Measurements from ENCODE around the gene ASPHD1.
"Not testable (repeated sequence)": the region's sequence is repeated elsewhere in the genome, so short reads cannot be mapped to it uniquely, and the experiment has no call there.

Gene ASPHD1

GRCh38 chr16:29900102-29900887 is at the start of gene ASPHD1:
Gene ASPHD1, plus strand, starts transcription at chr16:29900488. Its CDS starts 484 bp downstream, at chr16:29900972.
- DNase-seq, result peak; percentile 14

- no peak for DNase-seq
Observed at GRCh38 chr16:29850998-29851397, 49.3 kb upstream of the ASPHD1 start.

- no peak for DNase-seq
Observed at GRCh38 chr16:29852654-29853053, 47.6 kb upstream of the ASPHD1 start.

- no peak for DNase-seq
Observed at GRCh38 chr16:29854520-29855100, 45.7 kb upstream of the ASPHD1 start.

- no peak for DNase-seq
Observed at GRCh38 chr16:29857133-29857760, 43.0 kb upstream of the ASPHD1 start.

- DNase-seq, result no peak
Observed at GRCh38 chr16:29858149-29858849, 42.0 kb upstream of the ASPHD1 start.

- DNase-seq, result no peak
Observed at GRCh38 chr16:29858974-29859373, 41.3 kb upstream of the ASPHD1 start.

- DNase-seq, result no peak
Observed at GRCh38 chr16:29860218-29860617, 40.1 kb upstream of the ASPHD1 start.

- no peak for DNase-seq
Observed at GRCh38 chr16:29862383-29862883, 37.9 kb upstream of the ASPHD1 start.

- peak; percentile 69 for DNase-seq
Observed at GRCh38 chr16:29862884-29863668, 37.2 kb upstream of the ASPHD1 start, which contains the start of gene CDIPT. Gene CDIPT, minus strand, starts transcription at chr16:29863226. Its CDS starts 369 bp downstream, at chr16:29862857.

GRCh38 chr16:29863669-29863984 is 36.7 kb upstream of the ASPHD1 start:
- DNase-seq, result no peak

GRCh38 chr16:29864205-29864604 is 36.1 kb upstream of the ASPHD1 start:
- DNase-seq, result no peak

GRCh38 chr16:29868396-29869009 is 31.8 kb upstream of the ASPHD1 start:
- no peak for DNase-seq

- not testable (repeated sequence) for DNase-seq
Observed at GRCh38 chr16:29869067-29869466, 31.2 kb upstream of the ASPHD1 start.

GRCh38 chr16:29871822-29872546 is 28.3 kb upstream of the ASPHD1 start:
- DNase-seq, result no peak

- no peak for DNase-seq
Observed at GRCh38 chr16:29873319-29873718, 27.0 kb upstream of the ASPHD1 start.

- DNase-seq, result no peak
Observed at GRCh38 chr16:29875206-29875605, 25.1 kb upstream of the ASPHD1 start.

GRCh38 chr16:29876217-29876593 is 24.1 kb upstream of the ASPHD1 start:
- no peak for DNase-seq

GRCh38 chr16:29876594-29877249 is 23.6 kb upstream of the ASPHD1 start:
- no peak for DNase-seq

GRCh38 chr16:29877266-29877961 is 22.9 kb upstream of the ASPHD1 start:
- DNase-seq, result no peak
